ENCODE results near the gene C2CD5. TPM values are rescaled to one million over a fixed set of nuclear protein-coding genes. Genes with fewer than 3 reads are reported as not detected.

The C2CD5 gene
- total and polyA plus RNA-seq, 2 of the 13 experiments (the other 11 are each of a cell fraction or from before 2014, with no cell fraction given) = 12.6 to 14.6 TPM

- no peak for TF ChIP-seq AHDC1 (CRISPR knock-in tag; IDR thresholded peaks at IDR 0.05; ENCODE audit: borderline replicate concordance)
- no peak for TF ChIP-seq ZNF574 (CRISPR knock-in tag; IDR thresholded peaks at IDR 0.05)
- no peak for TF ChIP-seq ZNF12 (CRISPR knock-in tag; IDR thresholded peaks at IDR 0.05)
- TF ChIP-seq IKZF1 (IDR thresholded peaks at IDR 0.05) = no peak
- no peak for TF ChIP-seq ZNF256 (CRISPR knock-in tag; conservative IDR thresholded peaks at IDR 0.05)
- TF ChIP-seq STAG1 (CRISPR knock-in tag; IDR thresholded peaks at IDR 0.05) = 0 out of 2 replicates have a peak, but pooled peaks have one; percentile 5
- no peak for TF ChIP-seq KLF13 (CRISPR knock-in tag; IDR thresholded peaks at IDR 0.05)
- no peak for TF ChIP-seq MTA1 (CRISPR knock-in tag; IDR thresholded peaks at IDR 0.05; ENCODE audit: borderline replicate concordance)
Measured at GRCh38 chr12:22459838-22460490, 84.4 kb downstream of the C2CD5 start (continued).
